Measurements from ENCODE around the gene PFKP.
A peak's percentile ranks its signal among the peaks of the same experiment; 100 is the strongest.

Gene PFKP

GRCh38 chr10:3027866-3028265, 39.5 kb upstream of the PFKP start:
- ChIA-PET POLR2A (no interaction called here), CTCF (interaction anchor here (0.9 to 1.9 kb wide), 2 partner anchors 16 to 34 kb away, joined by 4 to 15 read pairs; no protein-coding TSS in a partner anchor)
- Histone ChIP-seq H3K4me3 (ENCODE audit: low read depth, low read length) (no peak overlapping the region), H3K36me3 (ENCODE audit: control insufficient read depth in 2 of 2, insufficient read depth in 1 of 2, low read length in 2 of 2) (no peaks in the 10 kb centered on the region), H3K9me3 (ENCODE audit: control insufficient read depth, insufficient read depth, low read depth, low read length) (no peaks in the 10 kb centered on the region), H3K27ac (ENCODE audit: extremely low read depth, low read depth, low read length) (no peak overlapping the region), H3K4me1 (ENCODE audit: control insufficient read depth, insufficient read depth, low read length) (no peaks in the 10 kb centered on the region)
- TF ChIP-seq ZFP69B (tag by site-specific recombination; IDR thresholded peaks at IDR 0.05) (no peak), ZNF48 (tag by site-specific recombination; IDR thresholded peaks at IDR 0.05) (no peak), BCL11B (tag by site-specific recombination; IDR thresholded peaks at IDR 0.05; ENCODE audit: low read depth) (no peak), ZBTB26 (tag by site-specific recombination; optimal IDR thresholded peaks at IDR 0.05) (no peak), ZNF707 (tag by site-specific recombination; IDR thresholded peaks at IDR 0.05) (no peak), YY2 (tag by site-specific recombination; IDR thresholded peaks at IDR 0.05) (no peak)

GRCh38 chr10:3028441-3028840, 38.9 kb upstream of the PFKP start:
- Histone ChIP-seq H3K9me3 (ENCODE audit: control insufficient read depth, insufficient read depth, low read depth, low read length) (no peaks in the 10 kb centered on the region), H3K4me3 (ENCODE audit: low read depth, low read length) (no peak overlapping the region), H3K27ac (ENCODE audit: extremely low read depth, low read depth, low read length) (no peak overlapping the region), H3K36me3 (ENCODE audit: control insufficient read depth in 2 of 2, insufficient read depth in 1 of 2, low read length in 2 of 2) (no peaks in the 10 kb centered on the region), H3K4me1 (ENCODE audit: control insufficient read depth, insufficient read depth, low read length) (no peaks in the 10 kb centered on the region)
- ChIA-PET POLR2A (no interaction called here), CTCF (interaction anchor here (0.9 to 2.7 kb wide), 3 partner anchors 15 to 35 kb away, joined by 4 to 24 read pairs (median 15); no protein-coding TSS in a partner anchor)
- no peak for TF ChIP-seq ZNF596 (tag by site-specific recombination; IDR thresholded peaks at IDR 0.05)
- TF ChIP-seq EGR2 (tag by site-specific recombination; IDR thresholded peaks at IDR 0.05; ENCODE audit: low read depth) = peak; percentile 98
- no peak for TF ChIP-seq ATF2 (tag by site-specific recombination; IDR thresholded peaks at IDR 0.05; ENCODE audit: low read depth)
- TF ChIP-seq KLF1 (tag by site-specific recombination; IDR thresholded peaks at IDR 0.05) = no peak
- no peak for TF ChIP-seq ZNF280C (tag by site-specific recombination; IDR thresholded peaks at IDR 0.05)
- TF ChIP-seq ZSCAN16 (tag by site-specific recombination; IDR thresholded peaks at IDR 0.05) = no peak
- peak; percentile 96 for TF ChIP-seq ZFHX2 (tag by site-specific recombination; conservative IDR thresholded peaks at IDR 0.05)
- TF ChIP-seq ZSCAN4 (tag by site-specific recombination; IDR thresholded peaks at IDR 0.05) = no peak
- no peak for TF ChIP-seq ZSCAN23 (tag by site-specific recombination; IDR thresholded peaks at IDR 0.05)
- TF ChIP-seq ZNF747 (tag by site-specific recombination; IDR thresholded peaks at IDR 0.05) = no peak

- Histone ChIP-seq H3K9me3 (ENCODE audit: control insufficient read depth, insufficient read depth, low read depth, low read length) (no peaks in the 10 kb centered on the region), H3K36me3 (ENCODE audit: control insufficient read depth in 2 of 2, insufficient read depth in 1 of 2, low read length in 2 of 2) (no peaks in the 10 kb centered on the region), H3K4me3 (ENCODE audit: low read depth, low read length) (no peak overlapping the region), H3K27ac (ENCODE audit: extremely low read depth, low read depth, low read length) (no peak overlapping the region), H3K4me1 (ENCODE audit: control insufficient read depth, insufficient read depth, low read length) (no peaks in the 10 kb centered on the region)
- ChIA-PET CTCF (interaction anchor here (0.7 to 2.7 kb wide), 4 partner anchors 13 to 59 kb away, joined by 3 to 24 read pairs (median 5); no protein-coding TSS in a partner anchor), POLR2A (interaction anchor here (0.6 to 1.3 kb wide), 2 partner anchors 35 to 142 kb away, joined by 3 read pairs; partner anchors contain the start of gene PITRM1)
- TF ChIP-seq ZEB2 (tag by site-specific recombination; IDR thresholded peaks at IDR 0.05) (no peak), ZNF639 (tag by site-specific recombination; IDR thresholded peaks at IDR 0.05) (no peak), ZNF350 (tag by site-specific recombination; IDR thresholded peaks at IDR 0.05) (no peak), ZNF223 (tag by site-specific recombination; IDR thresholded peaks at IDR 0.05) (no peak), ZNF114 (tag by site-specific recombination; IDR thresholded peaks at IDR 0.05) (no peak), SCRT2 (tag by site-specific recombination; IDR thresholded peaks at IDR 0.05) (no peak), ZNF488 (tag by site-specific recombination; IDR thresholded peaks at IDR 0.05) (no peak), ZNF214 (tag by site-specific recombination; IDR thresholded peaks at IDR 0.05; ENCODE audit: borderline replicate concordance) (no peak), ZNF184 (tag by site-specific recombination; IDR thresholded peaks at IDR 0.05) (no peak)
Measured at GRCh38 chr10:3030765-3031164, 36.6 kb upstream of the PFKP start.

All from HEK293 (cell line).